Left lung (tissue), 10 donors: ENCODE results near the gene TASOR. TPM values are rescaled to one million over a fixed set of nuclear protein-coding genes. Genes with fewer than 3 reads are reported as not detected.
"Not testable (repeated sequence)": the region's sequence is repeated elsewhere in the genome, so short reads cannot be mapped to it uniquely, and the experiment has no call there.

Experiments
- ATAC-seq: fragments of 200-7000 bp; cut with Tn5 transposase; one replicate; pipeline ENCODE4 v1.9.1; 2020; ENCODE audit warnings: moderate library complexity
- DNase-seq, 4 donors: peaks; one replicate each; pipeline ENCODE4 v3.0.0-alpha.2; 2013 to 2020
- H3K27ac ChIP-seq, 2 donors: fragments of 200-600 bp; sonication (generic) in 1 of 2; one replicate each; pipeline versions ENCODE4 v1.5.0 to v1.8.0; 2020 to 2021
- H3K27me3 ChIP-seq, 2 donors: fragments of 200-600 bp; sonication (generic) in 1 of 2; one replicate each; pipeline versions ENCODE4 v1.5.0 to v1.8.0; 2020 to 2021
- H3K36me3 ChIP-seq, 2 donors: fragments of 200-600 bp; sonication (generic) in 1 of 2; one replicate each; pipeline versions ENCODE4 v1.5.0 to v1.8.0; 2020 to 2021
- H3K4me1 ChIP-seq, 2 donors: fragments of 200-600 bp; one replicate each; pipeline ENCODE4 v1.8.0; 2021
- H3K4me3 ChIP-seq, 2 donors: fragments of 200-600 bp; sonication (generic) in 1 of 2; one replicate each; pipeline versions ENCODE4 v1.5.0 to v1.8.0; 2020 to 2021; ENCODE audit warnings: mild to moderate bottlenecking in 1 of 2
- H3K9me3 ChIP-seq, 2 donors: fragments of 200-600 bp; sonication (generic) in 1 of 2; one replicate each; pipeline versions ENCODE4 v1.5.0 to v1.8.0; 2020 to 2021
- intact Hi-C, 2 donors: fragments of 100-400 bp; cut with DNase I; formaldehyde crosslinking; loops; one replicate each; pipeline versions ENCODE4 v1.11.2 to v1.14.2; 2022
- polyA plus RNA-seq, 6 donors: library from polyadenylated mRNA; unstranded; fragments of 120-200 nt; gene quantifications; one replicate each; pipeline ENCODE4 v1.2.1, GENCODE V29; 2013; ENCODE audit not compliant: insufficient read length in 6 of 6
- total RNA-seq, 2 donors: library from RNA; stranded (reverse); fragmentation: NEBNext Ultra II Directional; extraction: Animal tissue kit (Norgen Biotek cat#: 25700); gene quantifications; one replicate each; pipeline ENCODE4 v1.2.1, GENCODE V29; 2021
- TF ChIP-seq, protein P1 (sequence below), 2 donors: fragments of 200-600 bp; sonication (generic) in 1 of 2; IDR thresholded peaks; one replicate each; pipeline versions ENCODE4 v1.5.0 to v1.8.0; 2021; ENCODE audit warnings: antibody characterized with exemption in 2 of 2
- donor health status: DM: no; HTN: yes; CAD: no.
- donor health status: DM: no; HTN: no; CAD: no.

TASOR gene
- total and polyA plus RNA-seq, 8 donors: 61.8 to 91.3 (median 81.3) TPM

DNA sequence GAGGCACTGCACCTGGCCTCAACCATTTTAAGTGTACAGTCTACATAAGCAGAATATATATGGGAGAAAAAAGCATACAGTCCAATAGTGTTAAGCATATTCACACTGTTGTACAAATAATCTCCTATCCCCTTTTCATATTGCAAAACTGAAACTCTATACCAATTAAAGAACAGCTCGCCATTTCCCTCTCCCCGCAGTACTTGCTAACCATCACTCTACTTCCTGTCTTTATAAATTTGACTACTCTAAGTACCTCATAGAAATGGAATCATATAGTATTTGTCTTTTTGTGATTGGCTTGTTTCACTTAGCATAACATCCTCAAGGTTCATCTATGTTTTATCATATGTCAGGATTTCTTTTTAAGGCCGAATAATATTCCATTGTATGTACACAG, 21.6 kb upstream of the TASOR start:
- no peak for DNase-seq
- Histone ChIP-seq H3K4me1 (peaks cover 0 to 7% of the 10 kb centered on the region in 2 donors), H3K4me3 (no peak overlapping the region), H3K27ac (no peak overlapping the region), H3K9me3 (no peaks in the 10 kb centered on the region), H3K27me3 (no peaks in the 10 kb centered on the region), H3K36me3 (no peaks in the 10 kb centered on the region)
- TF ChIP-seq, protein P1, sequence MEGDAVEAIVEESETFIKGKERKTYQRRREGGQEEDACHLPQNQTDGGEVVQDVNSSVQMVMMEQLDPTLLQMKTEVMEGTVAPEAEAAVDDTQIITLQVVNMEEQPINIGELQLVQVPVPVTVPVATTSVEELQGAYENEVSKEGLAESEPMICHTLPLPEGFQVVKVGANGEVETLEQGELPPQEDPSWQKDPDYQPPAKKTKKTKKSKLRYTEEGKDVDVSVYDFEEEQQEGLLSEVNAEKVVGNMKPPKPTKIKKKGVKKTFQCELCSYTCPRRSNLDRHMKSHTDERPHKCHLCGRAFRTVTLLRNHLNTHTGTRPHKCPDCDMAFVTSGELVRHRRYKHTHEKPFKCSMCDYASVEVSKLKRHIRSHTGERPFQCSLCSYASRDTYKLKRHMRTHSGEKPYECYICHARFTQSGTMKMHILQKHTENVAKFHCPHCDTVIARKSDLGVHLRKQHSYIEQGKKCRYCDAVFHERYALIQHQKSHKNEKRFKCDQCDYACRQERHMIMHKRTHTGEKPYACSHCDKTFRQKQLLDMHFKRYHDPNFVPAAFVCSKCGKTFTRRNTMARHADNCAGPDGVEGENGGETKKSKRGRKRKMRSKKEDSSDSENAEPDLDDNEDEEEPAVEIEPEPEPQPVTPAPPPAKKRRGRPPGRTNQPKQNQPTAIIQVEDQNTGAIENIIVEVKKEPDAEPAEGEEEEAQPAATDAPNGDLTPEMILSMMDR (IDR thresholded peaks at IDR 0.05): no peak
- no peak for ATAC-seq
- intact Hi-C loops: loop anchor here (5.0 to 10.0 kb wide), 3 partner anchors 93 to 283 kb away; no protein-coding TSS in a partner anchor

DNA sequence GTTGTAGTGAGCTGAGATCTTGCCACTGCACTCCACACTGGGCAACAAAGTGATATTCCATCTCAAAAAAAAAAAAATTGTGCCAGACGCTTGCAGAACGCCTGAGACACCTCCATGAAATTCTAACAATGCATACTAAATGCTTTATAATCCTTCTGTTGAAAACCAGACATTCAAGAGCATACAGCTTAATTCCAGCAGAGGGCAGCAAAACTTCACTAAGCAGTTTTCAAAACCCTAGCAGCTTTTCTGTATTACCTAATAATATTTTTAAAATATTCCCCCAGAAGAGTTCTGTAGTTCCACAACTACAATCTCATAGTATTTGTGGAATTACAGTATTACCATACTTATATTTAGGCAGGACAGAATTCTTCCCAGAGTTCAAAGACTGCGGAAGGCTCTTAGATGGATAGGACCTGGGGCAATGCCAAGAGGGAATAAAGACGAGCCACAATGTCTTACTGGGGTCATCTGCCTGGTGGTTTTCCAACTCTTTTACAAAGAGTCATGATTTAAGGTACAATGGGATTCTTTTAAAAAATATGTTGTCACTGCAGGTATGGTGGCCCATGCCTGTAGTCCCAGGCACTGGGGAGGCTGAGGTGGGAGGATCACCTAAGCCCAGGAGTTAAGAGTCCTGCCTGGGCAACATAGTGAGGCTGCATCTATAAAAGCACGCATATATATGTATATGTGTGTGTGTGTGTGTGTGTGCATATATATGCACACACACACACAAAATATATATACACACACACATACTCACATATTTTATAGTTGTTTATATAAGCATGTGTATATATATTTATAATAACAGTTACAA, 19.6 kb upstream of the TASOR start:
- Histone ChIP-seq H3K4me3 (no peak overlapping the region), H3K27me3 (no peaks in the 10 kb centered on the region), H3K9me3 (no peaks in the 10 kb centered on the region), H3K4me1 (peaks cover 0 to 7% of the 10 kb centered on the region in 2 donors), H3K27ac (no peak overlapping the region), H3K36me3 (no peaks in the 10 kb centered on the region)
- ATAC-seq (peak; percentile 89), DNase-seq (peak in 2 of 4 donors; percentile 62 to 82)
- intact Hi-C loops: loop anchor here (5.0 to 10.0 kb wide), 3 partner anchors 95 to 285 kb away; no protein-coding TSS in a partner anchor
- TF ChIP-seq, protein P1 (IDR thresholded peaks at IDR 0.05): peak; percentile 71 to 84

DNA sequence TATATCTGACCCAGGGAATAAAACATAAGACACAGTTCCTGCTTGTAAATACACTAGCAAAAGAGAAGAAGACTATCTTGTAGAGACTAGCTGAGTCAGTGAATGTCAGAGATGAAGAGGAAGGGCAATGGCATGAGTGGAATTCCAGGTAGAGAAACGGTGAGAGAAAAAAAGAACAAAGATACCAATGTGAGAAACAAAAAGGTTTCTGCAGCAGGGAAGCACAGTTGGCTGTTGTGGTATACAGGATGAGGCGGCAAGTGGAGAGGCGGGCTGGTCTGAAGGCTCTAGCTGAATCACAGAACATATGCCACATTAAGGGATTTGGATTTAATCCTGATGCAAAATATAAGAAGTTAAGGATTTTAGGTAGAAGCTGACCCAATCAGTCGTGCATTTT, 17.1 kb upstream of the TASOR start:
- TF ChIP-seq, protein P1 (IDR thresholded peaks at IDR 0.05): no peak
- no peak overlapping the region for H3K27ac ChIP-seq
- DNase-seq: no peak
- H3K27me3 ChIP-seq: no peaks in the 10 kb centered on the region
- peaks cover 0 to 7% of the 10 kb centered on the region in 2 donors for H3K4me1 ChIP-seq
- H3K36me3 ChIP-seq: no peaks in the 10 kb centered on the region
- intact Hi-C loops: loop anchor here (5.0 to 10.0 kb wide), 3 partner anchors 97 to 287 kb away; no protein-coding TSS in a partner anchor
- no peak for ATAC-seq
- H3K4me3 ChIP-seq: no peak overlapping the region
- no peaks in the 10 kb centered on the region for H3K9me3 ChIP-seq

DNA sequence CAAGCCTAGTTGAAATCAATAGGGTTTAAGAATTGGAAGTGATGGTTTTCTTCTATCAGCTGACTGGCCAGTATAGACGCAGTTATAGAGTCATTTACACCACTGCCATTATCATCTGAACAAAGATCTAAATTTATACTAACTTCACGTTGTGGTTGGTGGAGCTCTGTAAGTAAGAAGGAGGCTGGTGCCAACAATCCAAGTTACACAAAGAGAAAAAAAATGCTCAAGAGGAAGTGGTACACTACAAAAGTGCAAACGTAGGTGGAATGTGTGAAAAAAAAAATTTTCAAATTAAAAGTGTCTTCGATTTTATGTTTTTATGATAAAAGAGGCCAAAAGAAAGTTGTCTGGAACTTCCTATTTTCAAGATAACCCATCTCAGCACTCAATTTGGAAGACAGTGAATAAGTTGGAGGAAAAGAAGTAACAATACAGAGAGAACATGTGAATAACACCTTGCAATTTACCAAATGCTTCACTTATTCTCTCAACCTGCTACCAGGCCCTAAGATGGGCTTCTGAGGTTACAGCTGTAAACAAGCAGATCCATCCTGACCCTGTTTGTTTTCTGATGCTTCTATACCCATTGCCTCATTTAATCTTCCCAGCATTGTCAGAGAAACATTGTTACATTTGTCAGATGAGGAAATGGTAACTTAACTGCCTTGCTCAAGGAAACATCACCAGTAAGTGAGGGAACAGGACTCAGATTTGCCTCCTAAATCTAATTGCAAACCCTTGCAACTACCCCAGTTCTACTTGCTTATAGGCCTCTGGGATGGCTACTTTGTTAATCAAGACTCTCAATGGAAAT, 12.0 kb upstream of the TASOR start:
- Histone ChIP-seq H3K9me3 (no peaks in the 10 kb centered on the region), H3K4me3 (no peak overlapping the region), H3K27ac (peak overlapping the region in 1 of 2 donors; percentile 59), H3K4me1 (peaks cover 0 to 25% of the 10 kb centered on the region in 2 donors), H3K27me3 (no peaks in the 10 kb centered on the region), H3K36me3 (no peaks in the 10 kb centered on the region)
- ATAC-seq (peak; percentile 27), DNase-seq (no peak)
- intact Hi-C loops: no loop called here
- TF ChIP-seq, protein P1 (IDR thresholded peaks at IDR 0.05): no peak

DNA sequence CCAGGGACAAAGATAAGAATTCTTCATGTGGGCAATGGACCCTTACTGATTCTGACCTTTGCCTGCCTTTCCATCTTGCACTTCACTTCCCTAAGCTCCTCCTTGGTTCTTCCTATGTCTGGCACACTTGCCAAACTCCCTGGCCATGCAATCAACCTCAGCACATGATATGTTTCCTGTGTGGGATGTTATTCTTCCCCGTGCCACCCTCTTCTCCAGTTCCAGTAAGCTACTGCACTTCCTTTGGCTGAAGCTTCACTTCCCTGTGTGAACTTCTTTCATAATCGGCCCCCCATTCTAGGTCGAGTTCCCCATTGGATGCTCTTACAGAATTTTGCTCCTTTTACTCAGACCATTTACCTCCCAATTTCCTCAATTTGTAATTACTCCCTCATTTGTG, 10.7 kb upstream of the TASOR start:
- no peaks in the 10 kb centered on the region for H3K27me3 ChIP-seq
- peak overlapping the region in 1 of 2 donors; percentile 59 for H3K27ac ChIP-seq
- H3K4me3 ChIP-seq: no peak overlapping the region
- no peaks in the 10 kb centered on the region for H3K9me3 ChIP-seq
- intact Hi-C loops: no loop called here
- H3K4me1 ChIP-seq: peaks cover 0 to 25% of the 10 kb centered on the region in 2 donors
- DNase-seq (peak in 1 of 4 donors; percentile 62), ATAC-seq (peak; percentile 75)
- H3K36me3 ChIP-seq: no peaks in the 10 kb centered on the region
- TF ChIP-seq, protein P1 (IDR thresholded peaks at IDR 0.05): no peak

DNA sequence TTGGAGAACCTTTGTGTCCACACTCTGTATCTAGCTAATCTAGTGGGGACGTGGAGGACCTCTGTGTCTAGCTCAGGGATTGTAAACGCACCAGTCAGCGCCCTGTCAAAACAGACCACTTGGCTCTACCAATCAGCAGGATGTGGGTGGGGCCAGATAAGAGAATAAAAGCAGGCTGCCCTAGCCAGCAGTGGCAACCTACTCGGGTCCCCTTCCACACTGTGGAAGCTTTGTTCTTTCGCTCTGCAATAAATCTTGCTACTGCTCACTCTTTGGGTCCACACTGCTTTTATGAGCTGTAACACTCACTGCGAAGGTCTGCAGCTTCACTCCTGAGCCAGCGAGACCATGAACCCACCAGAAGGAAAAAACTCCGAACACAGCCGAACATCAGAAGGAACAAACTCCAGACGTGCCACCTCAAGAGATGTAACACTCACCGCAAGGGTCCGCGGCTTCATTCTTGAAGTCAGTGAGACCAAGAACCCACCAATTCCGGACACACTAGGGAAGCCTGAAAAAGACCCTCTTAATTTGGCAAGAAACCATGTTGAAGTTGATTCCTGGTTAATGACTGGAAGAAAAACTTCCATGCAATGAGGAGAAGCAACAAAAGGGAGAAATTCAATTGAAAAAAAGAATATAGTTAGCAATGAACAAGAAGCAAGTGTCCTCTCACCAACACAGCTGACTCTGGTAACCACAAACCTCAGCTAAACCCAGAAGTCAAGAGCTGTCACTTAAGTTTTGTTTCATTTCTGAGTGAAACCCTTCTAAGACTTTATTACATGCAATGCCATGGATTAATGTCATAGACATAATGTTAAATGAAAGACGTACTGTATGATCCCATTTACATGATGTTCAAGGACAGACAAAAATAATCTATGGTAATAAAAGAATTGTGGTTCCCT, 9.7 kb upstream of the TASOR start:
- peak; percentile 36 for ATAC-seq
- DNase-seq, H3K4me3 ChIP-seq, H3K27me3 ChIP-seq, H3K9me3 ChIP-seq, intact Hi-C loops, H3K36me3 ChIP-seq: not testable (repeated sequence)
- peaks cover 0 to 25% of the 10 kb centered on the region in 2 donors for H3K4me1 ChIP-seq
- H3K27ac ChIP-seq: peak overlapping the region in 1 of 2 donors; percentile 59

DNA sequence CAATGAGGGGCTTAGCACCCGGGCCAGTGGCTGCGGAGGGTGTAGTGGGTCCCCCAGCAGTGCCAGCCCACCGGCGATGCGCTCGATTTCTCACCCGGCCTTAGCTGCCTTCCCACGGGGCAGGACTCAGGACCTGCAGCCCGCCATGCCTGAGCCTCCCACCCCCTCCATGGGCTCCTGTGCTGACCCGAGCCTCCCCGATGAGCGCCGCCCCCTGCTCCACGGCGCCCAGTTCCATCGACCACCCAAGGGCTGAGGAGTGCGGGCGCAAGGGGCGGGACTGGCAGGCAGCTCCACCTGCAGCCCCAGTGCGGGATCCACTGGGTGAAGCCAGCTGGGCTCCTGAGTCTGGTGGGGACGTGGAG, 8.9 kb upstream of the TASOR start:
- DNase-seq, H3K27me3 ChIP-seq, H3K27ac ChIP-seq, H3K9me3 ChIP-seq, H3K36me3 ChIP-seq, intact Hi-C loops, H3K4me3 ChIP-seq, ATAC-seq: not testable (repeated sequence)
- peaks cover 0 to 25% of the 10 kb centered on the region in 2 donors for H3K4me1 ChIP-seq
